Measurements from ENCODE around the gene BRIP1.

DNA sequence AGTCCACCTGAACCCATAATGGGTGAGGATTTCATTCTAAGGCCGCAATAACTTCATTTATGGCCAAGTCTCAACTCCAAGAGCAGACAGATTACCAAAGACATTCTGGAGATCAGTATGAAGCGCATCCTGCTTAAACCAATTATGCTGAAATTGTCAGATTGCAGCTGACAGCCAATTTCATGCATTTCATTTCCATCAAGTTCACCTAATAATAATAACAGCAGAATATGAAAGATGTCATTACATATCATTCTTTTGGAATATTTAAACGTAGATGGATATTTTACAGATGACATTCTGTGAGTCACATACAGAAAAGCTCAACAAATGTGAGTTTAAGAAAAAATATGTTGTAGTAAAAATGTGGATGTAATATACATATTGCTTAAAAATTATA is 217.4 kb downstream of the BRIP1 start:
- no peak for TF ChIP-seq EZH2phosphoT487 (IDR thresholded peaks at IDR 0.05; ENCODE audit: low read depth)
- TF ChIP-seq, protein P1, sequence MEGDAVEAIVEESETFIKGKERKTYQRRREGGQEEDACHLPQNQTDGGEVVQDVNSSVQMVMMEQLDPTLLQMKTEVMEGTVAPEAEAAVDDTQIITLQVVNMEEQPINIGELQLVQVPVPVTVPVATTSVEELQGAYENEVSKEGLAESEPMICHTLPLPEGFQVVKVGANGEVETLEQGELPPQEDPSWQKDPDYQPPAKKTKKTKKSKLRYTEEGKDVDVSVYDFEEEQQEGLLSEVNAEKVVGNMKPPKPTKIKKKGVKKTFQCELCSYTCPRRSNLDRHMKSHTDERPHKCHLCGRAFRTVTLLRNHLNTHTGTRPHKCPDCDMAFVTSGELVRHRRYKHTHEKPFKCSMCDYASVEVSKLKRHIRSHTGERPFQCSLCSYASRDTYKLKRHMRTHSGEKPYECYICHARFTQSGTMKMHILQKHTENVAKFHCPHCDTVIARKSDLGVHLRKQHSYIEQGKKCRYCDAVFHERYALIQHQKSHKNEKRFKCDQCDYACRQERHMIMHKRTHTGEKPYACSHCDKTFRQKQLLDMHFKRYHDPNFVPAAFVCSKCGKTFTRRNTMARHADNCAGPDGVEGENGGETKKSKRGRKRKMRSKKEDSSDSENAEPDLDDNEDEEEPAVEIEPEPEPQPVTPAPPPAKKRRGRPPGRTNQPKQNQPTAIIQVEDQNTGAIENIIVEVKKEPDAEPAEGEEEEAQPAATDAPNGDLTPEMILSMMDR (IDR thresholded peaks at IDR 0.05; ENCODE audit: low read depth, low read length), result no peak

Measured in OCI-LY3 (cell line).